Endothelial cell of umbilical vein (primary cell): Measurements from ENCODE around the gene ELOA.

Experiments
- CTCF ChIP-seq, 2 donors: IDR thresholded peaks; 1 replicate in 1 of 2; 2 replicates in 1 of 2; pipeline ENCODE4 v1.5.1; 2011; ENCODE audit warnings: low read length in 2 of 2, mild to moderate bottlenecking in 2 of 2, moderate library complexity in 2 of 2, control low read depth in 1 of 2, inconsistent platforms in 1 of 2, low read depth in 1 of 2; ENCODE audit not compliant: insufficient read depth in 1 of 2; ENCODE audit errors: extremely low read depth in 1 of 2
- EZH2 ChIP-seq: IDR thresholded peaks from 2 replicates; pipeline ENCODE4 v1.6.1; 2012; ENCODE audit warnings: borderline replicate concordance, low read depth, mild to moderate bottlenecking, moderate library complexity, low read length, inconsistent platforms; ENCODE audit not compliant: severe bottlenecking
- GATA2 ChIP-seq: IDR thresholded peaks from 2 replicates; pipeline ENCODE4 v1.7.0; 2011; ENCODE audit warnings: low read depth, mild to moderate bottlenecking, moderate library complexity, mixed read lengths, low read length; ENCODE audit not compliant: insufficient read length, insufficient read depth
- JUN ChIP-seq: IDR thresholded peaks from 2 replicates; pipeline ENCODE4 v1.6.1; 2011; ENCODE audit warnings: borderline replicate concordance, low read depth; ENCODE audit not compliant: insufficient read length, insufficient read depth
- MYC ChIP-seq: IDR thresholded peaks from one replicate; pipeline ENCODE4 v1.6.1; 2011; ENCODE audit warnings: mild to moderate bottlenecking, low read depth, low read length
- POLR2A ChIP-seq: IDR thresholded peaks from 2 replicates; pipeline ENCODE4 v1.6.1; 2012; ENCODE audit warnings: low read depth, mild to moderate bottlenecking, control low read depth, low read length
- POLR2AphosphoS5 ChIP-seq: IDR thresholded peaks from 2 replicates; pipeline ENCODE4 v1.6.1; 2012; ENCODE audit warnings: low read depth, mild to moderate bottlenecking, control low read depth, low read length, moderate library complexity; ENCODE audit not compliant: insufficient read depth
- TF ChIP-seq, protein P1 (sequence below): IDR thresholded peaks from 2 replicates; pipeline ENCODE4 v1.6.1; 2011; ENCODE audit not compliant: insufficient read depth, insufficient read length

DNA sequence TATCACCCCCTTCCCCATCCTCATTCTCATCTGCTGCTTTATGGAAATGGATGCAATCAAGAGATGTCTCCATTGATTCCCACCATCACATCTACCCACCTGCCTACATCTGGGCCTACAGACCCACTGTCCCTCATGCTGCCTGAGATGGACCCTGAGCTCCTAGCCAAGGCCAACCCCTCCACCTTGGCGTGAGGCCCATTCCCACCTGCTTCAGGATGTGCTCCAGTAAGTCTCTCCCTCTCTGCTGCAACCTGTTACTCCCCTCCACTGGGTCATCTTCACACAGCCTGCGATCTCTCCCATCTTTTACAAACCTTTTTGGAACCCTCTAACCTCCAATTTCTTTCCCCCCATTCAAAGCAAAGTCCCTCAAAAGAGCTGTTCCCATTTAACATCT lies 61.8 kb downstream of the ELOA start:
- TF ChIP-seq, protein P1, sequence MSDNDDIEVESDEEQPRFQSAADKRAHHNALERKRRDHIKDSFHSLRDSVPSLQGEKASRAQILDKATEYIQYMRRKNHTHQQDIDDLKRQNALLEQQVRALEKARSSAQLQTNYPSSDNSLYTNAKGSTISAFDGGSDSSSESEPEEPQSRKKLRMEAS: no peak
- TF ChIP-seq EZH2 (no peak), CTCF (IDR thresholded peaks at IDR 0.05; ENCODE audit: extremely low read depth in 1 of 2, insufficient read depth in 1 of 2, low read depth in 1 of 2, low read length in 2 of 2) (no peak), POLR2A (no peak), POLR2AphosphoS5 (no peak), MYC (no peak), GATA2 (no peak), JUN (no peak)
